Stimulated activated effector memory CD8-positive, alpha-beta T cell treated with anti-CD3 and anti-CD28 coated beads, Interleukin-12 subunit alpha, Interleukin-12 subunit beta, amount 100 ng/mL, for 72 hours (primary cell): Measurements from ENCODE around the gene MMD2.

Experiments
- ATAC-seq: fragments of 150-1000 bp; cut with Tn5 transposase; 2 replicates; pipeline ENCODE4 v1.10.0; 2021
- DNase-seq, 2 donors: peaks; one replicate each; pipeline ENCODE4 v3.0.0; 2021 to 2022; ENCODE audit warnings: low spot score in 2 of 2
- H3K27ac Mint-ChIP-seq: one replicate; pipeline ENCODE4 v1.8.0; 2022; ENCODE audit warnings: mild to moderate bottlenecking, mixed read lengths
- H3K36me3 Mint-ChIP-seq: one replicate; pipeline ENCODE4 v1.8.0; 2022; ENCODE audit warnings: mild to moderate bottlenecking, mixed read lengths
- H3K4me1 Mint-ChIP-seq: one replicate; pipeline ENCODE4 v1.8.0; 2022; ENCODE audit warnings: mixed read lengths
- H3K4me3 Mint-ChIP-seq: one replicate; pipeline ENCODE4 v1.8.0; 2022; ENCODE audit warnings: mild to moderate bottlenecking, mixed read lengths
- H3K9me3 Mint-ChIP-seq: one replicate; pipeline ENCODE4 v1.8.0; 2022; ENCODE audit warnings: mixed read lengths

The MMD2 gene

DNA sequence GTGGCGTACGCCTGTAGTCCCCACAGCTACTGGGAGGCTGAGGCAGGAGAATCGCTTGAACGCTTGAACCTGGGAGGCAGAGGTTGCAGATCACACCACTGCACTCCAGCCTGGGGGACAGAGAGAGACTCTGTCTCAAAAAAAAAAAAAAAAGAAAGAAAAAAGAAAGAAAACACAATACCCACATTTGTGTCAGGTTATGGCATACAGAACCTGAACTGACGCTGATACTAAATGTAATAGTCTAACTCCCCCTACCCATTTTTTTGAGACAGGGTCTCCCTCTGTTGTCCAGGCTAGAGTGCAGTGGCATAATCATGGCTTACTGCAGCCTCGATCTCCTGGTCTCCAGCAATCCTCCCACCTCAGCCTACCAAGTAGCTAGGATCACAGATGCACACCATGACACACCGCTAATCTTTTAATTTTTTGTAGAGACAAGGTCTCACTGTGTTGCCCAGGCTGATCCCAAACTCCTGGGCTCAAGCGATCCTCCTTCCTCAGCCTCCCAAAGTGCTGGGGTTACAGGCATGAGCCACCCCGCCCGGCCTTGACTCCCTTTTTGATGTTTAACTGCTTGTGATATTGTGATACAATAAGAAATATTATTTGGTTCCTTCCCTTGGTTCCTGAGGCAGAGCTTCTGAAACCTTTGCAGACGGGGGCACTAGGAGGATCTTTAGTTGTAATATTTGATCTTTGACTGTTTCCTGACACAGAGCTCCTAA, 6.5 kb upstream of the MMD2 start:
- Mint-ChIP-seq H3K4me1 (peaks cover 5% of the 10 kb centered on the region), H3K27ac (no peak overlapping the region), H3K36me3 (no peaks in the 10 kb centered on the region), H3K4me3 (no peak overlapping the region), H3K9me3 (no peaks in the 10 kb centered on the region)
- DNase-seq (no peak), ATAC-seq (no peak)

DNA sequence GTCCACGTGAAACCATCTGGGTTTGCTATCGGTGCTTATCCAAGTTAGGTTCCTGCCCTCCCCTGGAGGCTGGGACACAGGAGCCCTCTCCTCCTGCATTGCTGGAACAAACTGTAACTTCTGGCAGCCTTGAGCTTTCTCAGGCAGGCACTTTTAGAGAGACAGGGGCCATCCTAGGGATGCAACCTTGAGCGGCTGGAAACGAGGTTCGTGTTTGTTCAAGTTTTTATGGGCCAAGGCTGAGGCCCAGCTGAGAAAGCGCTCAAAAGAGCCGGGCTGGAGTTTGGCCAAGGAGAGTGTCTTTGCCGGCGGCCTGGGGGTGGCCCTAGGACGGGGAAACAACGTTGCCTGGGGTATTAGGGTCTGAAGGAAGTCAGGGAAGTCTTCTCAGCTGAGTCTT, 5.5 kb upstream of the MMD2 start:
- ATAC-seq = no peak
- Mint-ChIP-seq H3K9me3 (no peaks in the 10 kb centered on the region), H3K27ac (no peak overlapping the region), H3K36me3 (no peaks in the 10 kb centered on the region), H3K4me1 (peaks cover 5% of the 10 kb centered on the region), H3K4me3 (no peak overlapping the region)
- no peak for DNase-seq

DNA sequence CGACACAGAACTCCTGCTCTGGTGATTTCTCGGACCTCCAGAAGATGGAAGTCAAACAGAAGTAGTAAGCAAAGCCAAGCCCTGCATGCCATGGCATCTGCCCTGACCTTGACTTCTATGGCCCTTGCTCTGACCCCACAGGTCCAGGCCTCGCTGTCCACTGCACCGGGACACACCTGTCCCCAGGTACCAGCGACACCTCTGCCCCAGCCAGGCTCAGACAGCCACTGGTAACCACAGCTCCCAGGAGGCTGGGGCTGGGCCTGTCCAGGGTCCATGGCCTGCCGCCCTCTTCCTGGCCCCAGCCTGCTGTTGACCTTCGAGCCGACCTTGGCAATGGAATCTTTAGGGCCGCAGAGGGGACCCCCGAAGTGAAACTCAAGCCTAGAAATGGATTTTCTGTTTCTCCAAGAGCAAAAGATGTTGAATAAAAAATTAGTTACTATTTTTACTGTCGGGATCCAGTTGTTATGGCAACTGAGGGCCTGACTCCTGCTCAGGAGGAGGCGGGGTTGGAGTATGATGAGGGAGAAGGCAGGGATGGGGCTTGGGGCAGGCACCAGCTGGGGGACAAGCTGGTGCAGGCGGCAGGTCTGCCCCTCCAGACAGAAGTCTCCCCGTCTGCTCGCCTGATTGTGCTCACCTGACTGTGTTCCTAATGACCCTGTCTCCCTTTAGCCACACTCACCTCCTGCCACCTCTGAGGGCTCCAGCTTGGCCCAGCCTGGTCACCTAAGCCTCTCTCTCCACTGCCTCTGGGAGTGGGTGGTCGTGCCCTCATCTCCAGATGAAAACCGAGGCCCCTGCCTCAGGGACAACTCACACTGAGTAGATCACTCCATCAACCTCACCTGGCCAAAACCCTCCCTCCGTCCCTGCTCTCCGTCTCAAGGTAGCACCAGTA, 4.1 kb upstream of the MMD2 start:
- ATAC-seq (no peak), DNase-seq (no peak)
- Mint-ChIP-seq H3K27ac (no peak overlapping the region), H3K36me3 (no peaks in the 10 kb centered on the region), H3K9me3 (no peaks in the 10 kb centered on the region), H3K4me3 (no peak overlapping the region), H3K4me1 (peaks cover 10% of the 10 kb centered on the region)

DNA sequence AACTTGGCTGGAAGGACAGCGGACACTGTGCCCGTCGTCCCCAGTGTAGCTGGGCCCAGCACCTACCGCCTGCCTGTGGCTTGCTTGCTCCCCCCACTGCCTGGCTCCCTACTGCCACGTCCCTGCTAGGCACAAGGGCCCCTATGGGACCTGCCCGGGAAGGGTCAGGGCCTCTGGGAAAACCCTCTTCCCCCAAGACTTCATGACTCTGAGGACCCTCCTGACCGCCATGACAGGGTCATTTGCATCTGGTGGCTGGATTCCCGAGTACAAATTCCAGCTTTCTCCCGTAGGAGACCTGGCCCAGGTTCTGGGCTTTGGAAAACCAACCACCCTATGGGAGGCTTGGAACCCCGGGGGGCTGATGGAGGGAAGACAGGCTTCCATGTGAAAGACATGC, 1.4 kb upstream of the MMD2 start:
- Mint-ChIP-seq H3K4me1 (peaks cover 6% of the 10 kb centered on the region), H3K4me3 (no peak overlapping the region), H3K27ac (no peak overlapping the region), H3K9me3 (no peaks in the 10 kb centered on the region), H3K36me3 (no peaks in the 10 kb centered on the region)
- DNase-seq (no peak), ATAC-seq (no peak)

DNA sequence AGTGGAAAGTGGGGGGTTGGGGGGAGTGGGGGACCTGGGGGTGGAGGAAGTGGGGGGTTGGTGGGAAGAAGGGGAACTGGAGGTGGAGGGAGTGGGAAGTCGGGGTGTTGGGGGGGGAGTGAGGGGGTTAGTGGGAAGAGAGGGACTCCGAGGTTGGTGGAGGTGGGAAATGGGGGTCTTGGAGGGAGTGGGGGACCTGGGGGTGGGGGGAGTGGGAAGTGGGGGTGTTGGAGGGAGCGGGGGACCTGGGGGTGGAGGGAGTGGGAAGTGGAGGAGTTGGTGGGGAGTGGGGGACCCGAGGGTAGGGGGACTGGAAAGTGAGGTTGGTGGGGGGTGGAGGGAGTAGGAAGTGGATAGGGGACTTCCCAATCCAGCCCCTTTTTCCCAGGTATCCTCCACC, 906 bp upstream of the MMD2 start:
- Mint-ChIP-seq H3K4me1 (peaks cover 6% of the 10 kb centered on the region), H3K27ac (no peak overlapping the region), H3K36me3 (no peaks in the 10 kb centered on the region), H3K4me3 (no peak overlapping the region), H3K9me3 (no peaks in the 10 kb centered on the region)
- DNase-seq = no peak
- ATAC-seq = no peak

DNA sequence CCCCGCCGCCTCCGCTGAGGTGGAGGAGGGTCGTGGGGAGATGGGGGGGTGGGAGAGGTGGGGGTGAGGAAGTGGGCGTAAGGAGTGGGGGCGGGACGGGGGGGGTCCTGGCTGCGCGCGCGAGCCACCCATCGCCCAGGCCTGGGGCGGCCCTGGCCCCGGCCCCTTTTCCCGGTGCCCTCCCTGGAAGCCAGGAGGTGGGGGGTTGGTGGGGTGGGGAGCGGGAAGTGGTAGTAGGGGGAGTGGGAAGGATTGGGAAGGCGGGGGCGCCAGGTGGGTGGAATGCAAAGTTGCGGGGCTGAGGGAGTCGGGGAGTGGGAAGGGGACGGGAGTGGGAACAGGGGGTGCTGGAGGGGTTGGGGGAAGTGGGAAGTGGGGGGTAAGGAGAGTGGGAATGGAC, 319 bp upstream of the MMD2 start:
- DNase-seq = no peak
- H3K9me3 Mint-ChIP-seq = no peaks in the 10 kb centered on the region
- no peaks in the 10 kb centered on the region for H3K36me3 Mint-ChIP-seq
- H3K4me1 Mint-ChIP-seq = peaks cover 6% of the 10 kb centered on the region
- ATAC-seq = no peak
- H3K27ac Mint-ChIP-seq = no peak overlapping the region
- H3K4me3 Mint-ChIP-seq = no peak overlapping the region

DNA sequence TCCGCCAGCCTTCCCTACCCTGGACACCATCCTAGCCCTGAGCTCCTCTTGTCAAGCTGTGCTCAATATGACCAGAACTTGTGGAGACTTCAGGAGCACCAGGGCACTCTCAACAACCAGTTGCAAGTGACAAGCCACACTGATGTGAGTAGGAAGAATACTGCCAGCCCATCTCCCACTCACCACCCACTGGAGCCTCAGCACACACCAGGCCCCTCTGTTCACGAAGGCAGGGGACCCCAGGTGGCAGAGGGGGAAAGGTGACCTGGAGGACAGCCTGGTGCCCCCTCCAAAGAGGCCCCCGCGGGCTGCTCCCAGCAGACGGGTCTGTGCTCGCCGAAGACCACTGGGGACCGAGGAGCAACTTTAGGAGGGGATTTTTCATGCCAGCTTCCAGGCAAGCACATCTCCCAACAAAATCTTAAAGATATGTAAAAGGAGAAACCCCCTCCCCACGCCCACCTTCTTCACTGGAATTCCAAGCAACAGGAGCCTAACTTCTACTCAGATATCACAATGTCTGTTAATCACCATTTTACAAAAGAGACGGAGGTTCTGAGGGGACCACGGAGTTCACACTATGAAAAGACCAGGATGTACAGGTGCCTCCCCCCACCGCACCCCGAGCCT, 1.0 kb downstream of the MMD2 start:
- peaks cover 10% of the 10 kb centered on the region for H3K4me1 Mint-ChIP-seq
- peak overlapping the region; percentile 54 for H3K4me3 Mint-ChIP-seq
- no peaks in the 10 kb centered on the region for H3K9me3 Mint-ChIP-seq
- no peaks in the 10 kb centered on the region for H3K36me3 Mint-ChIP-seq
- peak; percentile 31 for ATAC-seq
- no peak for DNase-seq
- no peak overlapping the region for H3K27ac Mint-ChIP-seq

DNA sequence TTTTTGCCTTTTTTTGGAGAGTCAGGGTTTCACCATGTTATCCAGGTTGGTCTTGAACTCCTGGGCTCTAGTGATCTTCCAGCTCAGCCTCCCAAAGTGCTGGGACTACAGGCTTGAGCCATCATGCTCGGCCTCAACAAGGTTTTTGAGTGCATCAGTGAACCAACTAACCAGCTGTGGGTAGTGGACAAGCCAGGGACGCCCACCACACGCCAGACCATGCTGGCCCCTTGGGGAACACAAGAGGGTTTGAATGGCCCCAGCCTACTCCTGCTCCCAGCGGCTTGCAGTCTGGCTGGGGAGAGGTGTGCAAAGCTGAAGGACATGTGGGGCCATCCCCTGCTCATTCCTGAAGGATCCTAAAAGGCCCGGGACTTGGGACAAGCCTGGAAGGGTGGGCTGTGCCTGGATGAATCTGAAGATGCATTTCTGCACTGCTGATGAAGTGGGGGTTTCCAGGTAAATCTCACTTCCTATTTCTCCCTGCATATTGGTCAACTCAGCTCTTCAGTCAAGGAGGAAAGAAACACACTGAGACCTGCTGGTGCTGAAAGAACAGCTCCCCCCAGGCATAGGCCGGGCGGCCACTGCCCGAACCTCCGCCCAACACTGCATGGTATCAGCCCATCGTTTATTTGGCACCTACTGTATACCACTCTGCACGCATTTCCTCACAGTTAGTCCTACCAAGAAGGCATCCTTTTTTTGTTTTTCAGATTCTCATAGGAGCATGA, 6.9 kb downstream of the MMD2 start:
- H3K27ac Mint-ChIP-seq = no peak overlapping the region
- no peaks in the 10 kb centered on the region for H3K36me3 Mint-ChIP-seq
- DNase-seq (no peak), ATAC-seq (no peak)
- H3K4me3 Mint-ChIP-seq = no peak overlapping the region
- H3K4me1 Mint-ChIP-seq = peaks cover 5% of the 10 kb centered on the region
- H3K9me3 Mint-ChIP-seq = no peaks in the 10 kb centered on the region

DNA sequence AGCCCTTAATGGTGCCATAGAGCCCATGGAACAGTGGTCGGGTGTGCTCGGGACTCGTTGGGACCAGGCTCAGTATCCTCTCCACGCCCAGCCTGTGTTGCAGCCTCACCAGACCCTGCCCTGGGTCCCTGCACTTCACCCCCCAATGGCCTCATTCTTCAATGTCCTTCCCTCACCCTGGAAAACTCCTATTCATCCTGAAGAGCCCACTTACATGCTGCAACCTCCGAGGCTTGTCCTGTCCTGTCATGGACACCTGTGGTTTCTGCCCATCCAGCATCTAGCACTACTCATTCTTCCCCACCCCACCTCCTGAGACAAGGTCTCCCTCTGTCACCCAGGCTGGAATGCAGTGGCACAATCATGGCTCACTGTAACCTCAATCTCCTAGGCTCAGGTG, 7.7 kb downstream of the MMD2 start:
- H3K27ac Mint-ChIP-seq = no peak overlapping the region
- ATAC-seq = no peak
- no peaks in the 10 kb centered on the region for H3K36me3 Mint-ChIP-seq
- H3K4me3 Mint-ChIP-seq = no peak overlapping the region
- DNase-seq = no peak
- peaks cover 5% of the 10 kb centered on the region for H3K4me1 Mint-ChIP-seq
- no peaks in the 10 kb centered on the region for H3K9me3 Mint-ChIP-seq

DNA sequence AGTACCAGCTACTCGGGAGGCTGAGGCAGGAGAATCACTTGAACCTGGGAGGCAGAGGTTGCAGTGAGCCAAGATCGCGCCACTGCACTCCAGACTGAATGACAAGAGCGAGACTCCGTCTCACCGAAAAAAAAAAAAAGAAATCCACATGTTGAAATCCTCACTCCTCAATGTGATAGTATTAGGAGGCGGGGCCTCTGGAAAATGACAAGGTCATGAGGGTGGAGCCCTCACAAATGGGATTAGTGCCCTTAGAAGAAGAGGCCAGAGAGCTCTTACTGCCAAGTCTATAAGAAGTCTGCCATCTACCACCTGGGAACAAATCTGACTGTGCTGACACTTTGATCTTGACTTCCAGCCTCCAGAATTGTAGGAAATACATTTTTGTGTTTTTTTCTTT, 10.6 kb downstream of the MMD2 start:
- no peaks in the 10 kb centered on the region for H3K9me3 Mint-ChIP-seq
- no peak overlapping the region for H3K27ac Mint-ChIP-seq
- H3K4me3 Mint-ChIP-seq = no peak overlapping the region
- peaks cover 5% of the 10 kb centered on the region for H3K4me1 Mint-ChIP-seq
- no peaks in the 10 kb centered on the region for H3K36me3 Mint-ChIP-seq
- ATAC-seq (no peak), DNase-seq (no peak)

DNA sequence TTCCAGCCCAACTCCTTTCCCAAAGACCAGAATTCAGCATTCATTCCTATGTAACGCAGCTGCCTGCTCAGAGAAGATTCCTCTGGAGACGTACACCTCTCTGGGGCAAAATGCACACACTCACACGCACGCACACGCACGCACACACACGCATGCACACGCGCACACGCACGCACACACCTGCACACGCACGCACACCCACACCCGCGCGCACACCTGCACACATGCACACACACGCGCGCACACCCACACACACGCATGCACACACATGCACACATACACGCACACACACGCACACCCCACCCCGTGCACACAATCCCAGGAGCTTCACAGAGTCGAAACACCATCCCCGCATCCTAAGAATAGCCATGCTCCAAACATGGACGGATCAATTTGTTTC, 13.0 kb downstream of the MMD2 start:
- no peaks in the 10 kb centered on the region for H3K4me1 Mint-ChIP-seq
- H3K36me3 Mint-ChIP-seq = no peaks in the 10 kb centered on the region
- no peaks in the 10 kb centered on the region for H3K9me3 Mint-ChIP-seq

DNA sequence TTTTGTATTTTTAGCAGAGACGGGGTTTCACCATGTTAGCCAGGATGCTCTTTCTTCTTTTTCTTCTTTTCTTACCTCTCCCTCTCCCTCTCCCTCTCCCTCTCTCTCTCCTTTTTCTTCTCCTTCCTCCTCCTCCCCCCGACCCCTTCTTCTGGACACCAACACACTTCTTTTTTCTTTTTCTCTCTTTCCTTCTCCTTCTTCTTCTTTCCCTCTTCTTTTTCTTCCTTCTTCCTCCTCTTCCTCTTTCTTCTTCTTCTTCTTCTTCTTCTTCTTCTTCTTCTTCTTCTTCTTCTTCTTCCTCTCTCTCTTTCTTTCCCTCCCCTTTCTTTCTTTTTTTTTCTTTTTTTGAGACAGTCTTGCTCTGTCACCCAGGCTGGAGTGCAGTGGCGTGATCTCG, 14.0 kb downstream of the MMD2 start:
- ATAC-seq = no peak
- H3K27ac Mint-ChIP-seq = no peak overlapping the region
- H3K36me3 Mint-ChIP-seq = no peaks in the 10 kb centered on the region
- no peak for DNase-seq
- no peak overlapping the region for H3K4me3 Mint-ChIP-seq
- H3K9me3 Mint-ChIP-seq = no peaks in the 10 kb centered on the region
- H3K4me1 Mint-ChIP-seq = no peaks in the 10 kb centered on the region

More for the DNA sequence above, 13.0 kb downstream of the MMD2 start:
- no peak overlapping the region for H3K27ac Mint-ChIP-seq
- H3K4me3 Mint-ChIP-seq = no peak overlapping the region
- ATAC-seq (no peak), DNase-seq (no peak)

DNA sequence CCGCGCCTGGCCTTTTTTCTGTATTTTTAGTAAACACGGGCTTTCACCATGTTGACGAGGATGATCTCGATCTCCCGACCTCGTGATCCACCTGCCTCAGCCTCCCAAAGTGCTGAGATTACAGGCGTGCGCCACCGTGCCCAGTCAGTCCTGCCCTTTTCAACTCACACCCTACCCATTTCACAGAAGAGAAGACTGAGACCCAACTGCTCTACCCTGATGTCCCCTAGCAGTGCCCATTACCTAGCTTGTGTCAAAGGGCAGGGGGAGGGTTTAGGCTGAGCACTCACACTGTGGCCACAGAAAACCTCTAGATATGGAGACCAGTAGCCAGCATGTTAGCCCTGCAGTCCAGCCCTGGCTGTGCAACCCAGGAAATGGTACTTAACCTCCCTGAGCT, 15.7 kb downstream of the MMD2 start:
- ATAC-seq (peak; percentile 21), DNase-seq (no peak)
- no peaks in the 10 kb centered on the region for H3K4me1 Mint-ChIP-seq
- H3K4me3 Mint-ChIP-seq = no peak overlapping the region
- no peaks in the 10 kb centered on the region for H3K9me3 Mint-ChIP-seq
- H3K27ac Mint-ChIP-seq = no peak overlapping the region
- H3K36me3 Mint-ChIP-seq = no peaks in the 10 kb centered on the region

DNA sequence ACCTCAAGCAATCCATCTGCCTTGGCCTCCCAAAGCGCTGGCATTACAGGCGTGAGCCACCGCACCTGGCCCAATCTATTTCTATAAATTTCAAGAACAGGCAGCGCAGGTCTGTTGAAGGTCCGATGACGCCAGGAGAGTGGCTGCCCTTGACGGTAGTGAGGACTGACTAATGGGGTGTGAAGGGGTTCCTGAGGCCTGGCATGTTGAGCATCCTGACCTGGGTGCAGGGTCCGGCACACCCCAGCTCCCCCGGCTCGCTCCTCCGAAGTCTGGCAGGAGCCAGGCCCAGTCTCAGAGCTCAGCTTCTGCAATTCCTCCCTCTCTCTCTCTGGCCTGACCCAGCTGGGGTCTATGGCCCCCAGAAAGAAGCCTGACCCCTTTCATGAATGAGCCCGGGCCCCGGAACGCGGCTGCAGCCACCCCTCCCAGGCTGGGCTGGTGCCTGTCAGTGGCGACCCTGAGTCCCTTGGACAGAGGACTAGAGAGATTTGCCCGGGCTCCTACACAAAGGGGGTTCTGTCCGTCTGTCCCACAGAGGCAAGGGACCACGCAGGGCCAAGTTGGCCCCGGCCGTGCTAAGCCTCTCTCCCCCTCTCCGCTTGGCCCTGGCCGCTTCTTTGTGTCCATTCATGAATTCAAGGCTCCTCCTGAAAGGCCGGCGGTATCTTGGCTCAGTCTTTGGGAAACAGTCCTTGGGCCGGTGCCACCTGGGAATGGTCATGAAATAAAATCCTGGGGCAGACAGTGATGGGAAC, 18.8 kb downstream of the MMD2 start:
- no peaks in the 10 kb centered on the region for H3K4me1 Mint-ChIP-seq
- no peaks in the 10 kb centered on the region for H3K36me3 Mint-ChIP-seq
- ATAC-seq = no peak
- no peak for DNase-seq
- no peak overlapping the region for H3K4me3 Mint-ChIP-seq
- H3K27ac Mint-ChIP-seq = no peak overlapping the region
- H3K9me3 Mint-ChIP-seq = no peaks in the 10 kb centered on the region

DNA sequence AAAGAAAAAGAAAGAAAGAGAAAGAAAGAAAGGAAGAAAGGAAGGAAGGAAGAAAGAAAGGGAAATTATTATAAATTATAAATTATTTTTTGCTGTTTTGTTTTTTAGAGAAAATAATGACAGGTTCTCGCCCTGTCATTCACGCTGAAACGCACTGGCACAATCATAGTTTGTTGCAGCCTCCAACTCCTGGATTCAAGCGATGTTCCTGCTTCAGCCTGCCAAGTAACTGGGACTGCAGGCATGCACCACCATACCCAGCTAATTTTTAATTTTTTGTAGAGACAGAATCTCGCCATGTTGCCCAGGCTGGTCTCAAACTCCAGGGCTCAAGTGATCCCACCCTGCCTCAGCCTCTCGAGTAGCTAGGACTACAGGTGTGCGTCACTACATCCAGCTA, 21.6 kb downstream of the MMD2 start:
- ATAC-seq (no peak), DNase-seq (no peak)
- Mint-ChIP-seq H3K9me3 (no peaks in the 10 kb centered on the region), H3K27ac (no peak overlapping the region), H3K4me3 (no peak overlapping the region), H3K4me1 (no peaks in the 10 kb centered on the region), H3K36me3 (peaks cover 3% of the 10 kb centered on the region)
